Parathyroid adenoma (tissue), 2 donors: ENCODE results near the gene IRGQ.

Source experiments
- H2AFZ ChIP-seq: fragments of 300-600 bp; sonication (generic); one replicate; pipeline ENCODE4 v1.7.0; 2017; ENCODE audit warnings: antibody characterized with exemption, mild to moderate bottlenecking
- H3K27ac ChIP-seq: fragments of 300-600 bp; sonication (generic); one replicate; pipeline ENCODE4 v1.7.0; 2017
- H3K27me3 ChIP-seq: fragments of 300-600 bp; sonication (generic); one replicate; pipeline ENCODE4 v1.7.0; 2017; ENCODE audit warnings: low read length; ENCODE audit not compliant: control insufficient read depth, insufficient read depth
- H3K36me3 ChIP-seq: fragments of 300-600 bp; sonication (generic); one replicate; pipeline ENCODE4 v1.7.0; 2017; ENCODE audit warnings: low read length; ENCODE audit not compliant: control insufficient read depth, insufficient read depth
- H3K4me1 ChIP-seq: fragments of 300-600 bp; sonication (generic); one replicate; pipeline ENCODE4 v1.7.0; 2017; ENCODE audit warnings: control low read depth
- H3K4me2 ChIP-seq: fragments of 300-600 bp; sonication (generic); one replicate; pipeline ENCODE4 v1.7.0; 2017; ENCODE audit warnings: low read length
- H3K4me3 ChIP-seq: fragments of 300-600 bp; sonication (generic); one replicate; pipeline ENCODE4 v1.7.0; 2017; ENCODE audit warnings: low read depth, low read length
- H3K79me2 ChIP-seq: fragments of 300-600 bp; sonication (generic); one replicate; pipeline ENCODE4 v1.7.0; 2017; ENCODE audit warnings: control low read depth
- H3K9ac ChIP-seq: fragments of 300-600 bp; sonication (generic); one replicate; pipeline ENCODE4 v1.7.0; 2017; ENCODE audit warnings: mild to moderate bottlenecking
- H3K9me3 ChIP-seq: fragments of 300-600 bp; sonication (generic); one replicate; pipeline ENCODE4 v1.7.0; 2017; ENCODE audit warnings: low read length; ENCODE audit not compliant: control insufficient read depth
- TF ChIP-seq, protein P1 (sequence below): fragments of 300-600 bp; sonication (generic); IDR thresholded peaks from one replicate; pipeline ENCODE4 v1.7.0; 2017; ENCODE audit warnings: antibody characterized with exemption, mild to moderate bottlenecking
- donor health status: primary hyperparathyroidism.

Gene IRGQ

GRCh38 chr19:43561139-43561970 lies 34.6 kb downstream of the IRGQ start:
- H3K9ac ChIP-seq, result no peak overlapping the region
- TF ChIP-seq, protein P1, sequence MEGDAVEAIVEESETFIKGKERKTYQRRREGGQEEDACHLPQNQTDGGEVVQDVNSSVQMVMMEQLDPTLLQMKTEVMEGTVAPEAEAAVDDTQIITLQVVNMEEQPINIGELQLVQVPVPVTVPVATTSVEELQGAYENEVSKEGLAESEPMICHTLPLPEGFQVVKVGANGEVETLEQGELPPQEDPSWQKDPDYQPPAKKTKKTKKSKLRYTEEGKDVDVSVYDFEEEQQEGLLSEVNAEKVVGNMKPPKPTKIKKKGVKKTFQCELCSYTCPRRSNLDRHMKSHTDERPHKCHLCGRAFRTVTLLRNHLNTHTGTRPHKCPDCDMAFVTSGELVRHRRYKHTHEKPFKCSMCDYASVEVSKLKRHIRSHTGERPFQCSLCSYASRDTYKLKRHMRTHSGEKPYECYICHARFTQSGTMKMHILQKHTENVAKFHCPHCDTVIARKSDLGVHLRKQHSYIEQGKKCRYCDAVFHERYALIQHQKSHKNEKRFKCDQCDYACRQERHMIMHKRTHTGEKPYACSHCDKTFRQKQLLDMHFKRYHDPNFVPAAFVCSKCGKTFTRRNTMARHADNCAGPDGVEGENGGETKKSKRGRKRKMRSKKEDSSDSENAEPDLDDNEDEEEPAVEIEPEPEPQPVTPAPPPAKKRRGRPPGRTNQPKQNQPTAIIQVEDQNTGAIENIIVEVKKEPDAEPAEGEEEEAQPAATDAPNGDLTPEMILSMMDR, result no peak
- H3K4me3 ChIP-seq, result no peak overlapping the region
- no peaks in the 10 kb centered on the region for H3K9me3 ChIP-seq
- H3K79me2 ChIP-seq, result peaks cover 32% of the 10 kb centered on the region
- no peaks in the 10 kb centered on the region for H3K36me3 ChIP-seq
- H3K4me2 ChIP-seq, result no peak overlapping the region
- H3K4me1 ChIP-seq, result no peaks in the 10 kb centered on the region
- no peak overlapping the region for H2AFZ ChIP-seq
- H3K27me3 ChIP-seq, result no peaks in the 10 kb centered on the region
- no peak overlapping the region for H3K27ac ChIP-seq

DNA sequence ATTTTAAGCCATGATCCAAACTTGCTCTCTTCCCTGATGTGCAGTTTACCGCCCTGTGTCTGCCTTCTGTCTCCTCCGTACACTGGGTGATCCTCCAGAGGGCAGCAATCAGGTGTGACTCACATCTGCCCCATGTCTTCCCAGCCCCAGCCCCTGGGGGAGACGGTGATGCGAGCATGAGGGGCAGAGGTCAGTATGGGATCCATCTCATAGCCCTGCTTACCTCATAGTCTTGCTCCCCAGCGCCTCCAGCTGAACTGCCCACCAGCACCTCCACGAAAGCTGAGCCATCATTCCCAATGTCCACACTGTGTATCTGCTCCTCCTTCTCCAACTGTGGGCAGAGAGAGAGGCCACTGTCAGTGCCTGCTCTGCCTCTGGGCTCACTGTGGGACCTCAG lies 35.2 kb downstream of the IRGQ start:
- no peak overlapping the region for H2AFZ ChIP-seq
- TF ChIP-seq, protein P1, result no peak
- no peak overlapping the region for H3K4me3 ChIP-seq
- H3K27ac ChIP-seq, result no peak overlapping the region
- no peaks in the 10 kb centered on the region for H3K36me3 ChIP-seq
- no peak overlapping the region for H3K9ac ChIP-seq
- no peaks in the 10 kb centered on the region for H3K27me3 ChIP-seq
- H3K4me1 ChIP-seq, result no peaks in the 10 kb centered on the region
- H3K9me3 ChIP-seq, result no peaks in the 10 kb centered on the region
- H3K4me2 ChIP-seq, result no peak overlapping the region
- peaks cover 28% of the 10 kb centered on the region for H3K79me2 ChIP-seq

GRCh38 chr19:43555185-43555770 lies 40.7 kb downstream of the IRGQ start:
- H3K4me2 ChIP-seq, result no peak overlapping the region
- H3K4me3 ChIP-seq, result no peak overlapping the region
- no peak overlapping the region for H2AFZ ChIP-seq
- H3K9ac ChIP-seq, result no peak overlapping the region
- H3K27me3 ChIP-seq, result no peaks in the 10 kb centered on the region
- no peaks in the 10 kb centered on the region for H3K36me3 ChIP-seq
- TF ChIP-seq, protein P1, result peak; percentile 64
- H3K79me2 ChIP-seq, result peaks cover 7% of the 10 kb centered on the region
- H3K4me1 ChIP-seq, result no peaks in the 10 kb centered on the region
- no peak overlapping the region for H3K27ac ChIP-seq
- no peaks in the 10 kb centered on the region for H3K9me3 ChIP-seq

- TF ChIP-seq, protein P1, result no peak
- Histone ChIP-seq H3K4me2 (no peak overlapping the region), H3K36me3 (no peaks in the 10 kb centered on the region), H3K4me1 (no peaks in the 10 kb centered on the region), H3K27ac (no peak overlapping the region), H3K4me3 (no peak overlapping the region), H3K9ac (no peak overlapping the region), H3K27me3 (no peaks in the 10 kb centered on the region), H3K79me2 (peaks cover 7% of the 10 kb centered on the region), H3K9me3 (no peaks in the 10 kb centered on the region), H2AFZ (no peak overlapping the region)
These were observed 41.5 kb downstream of the IRGQ start for GRCh38 chr19:43554317-43554895.
